GM12891 (cell line): ENCODE data around the gene ALDH1L1.

ENCODE experiments used
- PAX5 ChIP-seq: IDR thresholded peaks from 2 replicates; pipeline ENCODE4 v1.6.1; 2011; ENCODE audit warnings: low read length, moderate library complexity, mild to moderate bottlenecking; ENCODE audit not compliant: insufficient read depth, severe bottlenecking
- POLR2A ChIP-seq: IDR thresholded peaks from 2 replicates; pipeline ENCODE4 v1.6.1; 2011; ENCODE audit warnings: low read depth, low read length, control low read depth
- POLR2AphosphoS5 ChIP-seq: IDR thresholded peaks from 2 replicates; pipeline ENCODE4 v1.6.1; 2011; ENCODE audit warnings: low read depth, low read length, control low read depth
- POU2F2 ChIP-seq: IDR thresholded peaks from 2 replicates; pipeline ENCODE4 v1.6.1; 2011; ENCODE audit warnings: low read depth, mild to moderate bottlenecking, control low read depth, low read length, moderate library complexity
- SPI1 ChIP-seq: IDR thresholded peaks from 2 replicates; pipeline ENCODE4 v1.6.1; 2011; ENCODE audit warnings: low read depth, low read length, control low read depth
- TAF1 ChIP-seq: IDR thresholded peaks from 2 replicates; pipeline ENCODE4 v1.6.1; 2011; ENCODE audit warnings: low read depth, low read length, control low read depth

GRCh38 chr3:126135406-126136076 is 44.8 kb downstream of the ALDH1L1 start:
- no peak for TF ChIP-seq POLR2AphosphoS5
- no peak for TF ChIP-seq POU2F2
- no peak for TF ChIP-seq POLR2A
- TF ChIP-seq SPI1 = no peak
- no peak for TF ChIP-seq TAF1
- TF ChIP-seq PAX5 = no peak
